Measurements from ENCODE around the gene OSBPL9.

GRCh38 chr1:51750218-51750617 lies 133.3 kb downstream of the OSBPL9 start:
- no peak for TF ChIP-seq CTCF (IDR thresholded peaks at IDR 0.05; ENCODE audit: insufficient read depth, low read length)
- TF ChIP-seq POLR2AphosphoS5 (IDR thresholded peaks at IDR 0.05; ENCODE audit: low read depth) = no peak
- TF ChIP-seq REST (IDR thresholded peaks at IDR 0.05; ENCODE audit: insufficient replicate concordance, low read depth) = no peak
- no peak for TF ChIP-seq GABPA (IDR thresholded peaks at IDR 0.05; ENCODE audit: low read depth)
- no peak for TF ChIP-seq SPI1 (IDR thresholded peaks at IDR 0.05; ENCODE audit: borderline replicate concordance, low read depth)
